ENCODE measurements around the gene PAX8.

PAX8 gene

DNA sequence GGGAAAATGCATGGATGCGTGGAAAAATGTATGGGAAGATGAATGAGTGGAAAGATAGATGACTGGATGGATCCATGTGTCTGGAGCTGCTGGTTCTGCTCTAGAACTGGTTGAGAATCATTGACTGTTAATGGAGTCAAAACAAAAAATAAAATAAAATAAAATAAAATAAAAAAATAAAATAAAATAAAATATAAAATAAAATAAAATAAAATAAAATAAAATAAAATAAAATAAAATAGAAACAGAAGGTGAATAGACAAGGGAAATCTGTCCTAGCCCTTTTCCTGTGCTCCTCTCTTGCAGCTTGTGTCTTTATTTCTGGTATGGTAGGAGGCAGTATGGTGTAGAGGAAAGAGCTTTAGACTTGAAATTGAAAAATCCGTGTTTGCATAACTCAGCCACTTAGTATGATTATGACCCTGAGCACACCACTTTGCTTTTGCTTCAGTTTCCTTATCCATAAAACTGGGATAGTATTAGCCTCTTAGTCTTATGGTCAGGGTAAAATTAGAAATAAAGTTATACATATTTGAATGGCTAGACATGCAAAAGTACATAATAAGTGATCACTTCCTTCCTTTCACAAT is 54.0 kb downstream of the PAX8 start:
- TF ChIP-seq, protein P1, sequence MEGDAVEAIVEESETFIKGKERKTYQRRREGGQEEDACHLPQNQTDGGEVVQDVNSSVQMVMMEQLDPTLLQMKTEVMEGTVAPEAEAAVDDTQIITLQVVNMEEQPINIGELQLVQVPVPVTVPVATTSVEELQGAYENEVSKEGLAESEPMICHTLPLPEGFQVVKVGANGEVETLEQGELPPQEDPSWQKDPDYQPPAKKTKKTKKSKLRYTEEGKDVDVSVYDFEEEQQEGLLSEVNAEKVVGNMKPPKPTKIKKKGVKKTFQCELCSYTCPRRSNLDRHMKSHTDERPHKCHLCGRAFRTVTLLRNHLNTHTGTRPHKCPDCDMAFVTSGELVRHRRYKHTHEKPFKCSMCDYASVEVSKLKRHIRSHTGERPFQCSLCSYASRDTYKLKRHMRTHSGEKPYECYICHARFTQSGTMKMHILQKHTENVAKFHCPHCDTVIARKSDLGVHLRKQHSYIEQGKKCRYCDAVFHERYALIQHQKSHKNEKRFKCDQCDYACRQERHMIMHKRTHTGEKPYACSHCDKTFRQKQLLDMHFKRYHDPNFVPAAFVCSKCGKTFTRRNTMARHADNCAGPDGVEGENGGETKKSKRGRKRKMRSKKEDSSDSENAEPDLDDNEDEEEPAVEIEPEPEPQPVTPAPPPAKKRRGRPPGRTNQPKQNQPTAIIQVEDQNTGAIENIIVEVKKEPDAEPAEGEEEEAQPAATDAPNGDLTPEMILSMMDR (IDR thresholded peaks at IDR 0.05; ENCODE audit: low read depth, low read length, poor library complexity, severe bottlenecking) = no peak
- TF ChIP-seq EZH2phosphoT487 (IDR thresholded peaks at IDR 0.05; ENCODE audit: borderline replicate concordance, low read length) = no peak
- H3K4me2 ChIP-seq (ENCODE audit: low read length) = no peak overlapping the region
- H3K27ac ChIP-seq (ENCODE audit: low read depth, low read length) = no peak overlapping the region
- no peaks in the 10 kb centered on the region for H4K20me1 ChIP-seq (ENCODE audit: control insufficient read depth, insufficient read depth, low read depth, low read length)
- no peaks in the 10 kb centered on the region for H3K79me2 ChIP-seq (ENCODE audit: control insufficient read depth, low read length)
- no peaks in the 10 kb centered on the region for H3K9me2 ChIP-seq (replicated peaks; ENCODE audit: control insufficient read depth, low read length)
- H3K4me3 ChIP-seq (ENCODE audit: low read length) = no peak overlapping the region
- no peaks in the 10 kb centered on the region for H3F3A ChIP-seq (ENCODE audit: control insufficient read depth, insufficient read depth)
- no peaks in the 10 kb centered on the region for H3K36me3 ChIP-seq (ENCODE audit: control insufficient read depth, low read length)
- peaks cover 27% of the 10 kb centered on the region for H3K27me3 ChIP-seq (ENCODE audit: control insufficient read depth, low read length)
- H3K9me3 ChIP-seq (ENCODE audit: control insufficient read depth, insufficient read depth, low read length) = no peaks in the 10 kb centered on the region
- H3K4me1 ChIP-seq (ENCODE audit: control insufficient read depth, low read length) = no peaks in the 10 kb centered on the region

DNA sequence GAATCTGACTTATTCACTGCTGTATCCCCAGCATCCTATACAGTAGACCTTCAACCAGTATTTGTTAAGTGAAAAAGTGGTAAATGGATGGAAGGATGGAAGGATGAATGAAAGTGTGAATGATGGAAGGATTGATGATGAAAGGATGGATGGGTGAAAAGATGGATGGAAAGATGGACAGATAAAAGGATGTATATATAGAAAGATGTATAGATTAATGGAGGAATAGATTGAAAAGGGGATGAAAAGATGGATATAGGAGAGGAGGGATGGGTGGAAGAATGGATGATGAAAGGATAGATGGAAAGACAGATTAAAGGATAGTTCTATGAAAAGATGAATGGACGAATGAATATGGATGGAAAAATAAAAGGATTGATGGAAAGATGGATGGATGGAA is 54.9 kb downstream of the PAX8 start:
- Histone ChIP-seq H3K79me2 (ENCODE audit: control insufficient read depth, low read length) (no peaks in the 10 kb centered on the region), H3K4me3 (ENCODE audit: low read length) (no peak overlapping the region), H3K36me3 (ENCODE audit: control insufficient read depth, low read length) (no peaks in the 10 kb centered on the region), H3F3A (ENCODE audit: control insufficient read depth, insufficient read depth) (no peaks in the 10 kb centered on the region), H3K4me1 (ENCODE audit: control insufficient read depth, low read length) (no peaks in the 10 kb centered on the region), H3K9me3 (ENCODE audit: control insufficient read depth, insufficient read depth, low read length) (no peaks in the 10 kb centered on the region), H3K9me2 (replicated peaks; ENCODE audit: control insufficient read depth, low read length) (no peaks in the 10 kb centered on the region), H3K27ac (ENCODE audit: low read depth, low read length) (no peak overlapping the region), H3K4me2 (ENCODE audit: low read length) (no peak overlapping the region), H3K27me3 (ENCODE audit: control insufficient read depth, low read length) (peaks cover 27% of the 10 kb centered on the region), H4K20me1 (ENCODE audit: control insufficient read depth, insufficient read depth, low read depth, low read length) (no peaks in the 10 kb centered on the region)
- TF ChIP-seq EZH2phosphoT487 (IDR thresholded peaks at IDR 0.05; ENCODE audit: borderline replicate concordance, low read length) = no peak
- TF ChIP-seq, protein P1 (IDR thresholded peaks at IDR 0.05; ENCODE audit: low read depth, low read length, poor library complexity, severe bottlenecking) = no peak

DNA sequence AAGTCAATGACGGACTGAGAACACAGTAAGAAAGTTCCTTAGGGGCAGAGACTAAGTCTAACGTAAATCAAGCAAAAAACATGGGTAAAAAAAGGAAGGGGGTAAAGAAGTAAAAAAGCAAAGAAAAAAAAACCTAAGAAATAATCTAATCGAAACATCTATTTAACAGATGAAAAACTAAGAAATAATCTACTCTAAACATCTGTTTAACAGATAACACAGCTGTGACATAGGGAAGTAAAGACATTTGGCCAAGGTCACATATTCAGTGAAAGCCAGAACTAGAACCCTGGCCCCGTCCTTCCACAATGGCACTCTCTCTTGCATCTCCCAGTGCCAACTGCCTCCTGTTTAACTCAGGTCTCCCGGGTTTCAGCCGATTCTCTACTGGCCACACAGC is 56.9 kb downstream of the PAX8 start:
- no peaks in the 10 kb centered on the region for H3K79me2 ChIP-seq (ENCODE audit: control insufficient read depth, low read length)
- H3K4me2 ChIP-seq (ENCODE audit: low read length) = no peak overlapping the region
- no peak overlapping the region for H3K4me3 ChIP-seq (ENCODE audit: low read length)
- no peaks in the 10 kb centered on the region for H3K36me3 ChIP-seq (ENCODE audit: control insufficient read depth, low read length)
- H3K9me2 ChIP-seq (replicated peaks; ENCODE audit: control insufficient read depth, low read length) = no peaks in the 10 kb centered on the region
- peaks cover 34% of the 10 kb centered on the region for H3K27me3 ChIP-seq (ENCODE audit: control insufficient read depth, low read length)
- no peaks in the 10 kb centered on the region for H3K9me3 ChIP-seq (ENCODE audit: control insufficient read depth, insufficient read depth, low read length)
- no peak for TF ChIP-seq EZH2phosphoT487 (IDR thresholded peaks at IDR 0.05; ENCODE audit: borderline replicate concordance, low read length)
- TF ChIP-seq, protein P1 (IDR thresholded peaks at IDR 0.05; ENCODE audit: low read depth, low read length, poor library complexity, severe bottlenecking) = no peak
- no peaks in the 10 kb centered on the region for H4K20me1 ChIP-seq (ENCODE audit: control insufficient read depth, insufficient read depth, low read depth, low read length)
- H3K4me1 ChIP-seq (ENCODE audit: control insufficient read depth, low read length) = peaks cover 8% of the 10 kb centered on the region
- no peak overlapping the region for H3K27ac ChIP-seq (ENCODE audit: low read depth, low read length)
- no peaks in the 10 kb centered on the region for H3F3A ChIP-seq (ENCODE audit: control insufficient read depth, insufficient read depth)
